ENCODE results near the gene SMYD3.

Gene SMYD3

DNA sequence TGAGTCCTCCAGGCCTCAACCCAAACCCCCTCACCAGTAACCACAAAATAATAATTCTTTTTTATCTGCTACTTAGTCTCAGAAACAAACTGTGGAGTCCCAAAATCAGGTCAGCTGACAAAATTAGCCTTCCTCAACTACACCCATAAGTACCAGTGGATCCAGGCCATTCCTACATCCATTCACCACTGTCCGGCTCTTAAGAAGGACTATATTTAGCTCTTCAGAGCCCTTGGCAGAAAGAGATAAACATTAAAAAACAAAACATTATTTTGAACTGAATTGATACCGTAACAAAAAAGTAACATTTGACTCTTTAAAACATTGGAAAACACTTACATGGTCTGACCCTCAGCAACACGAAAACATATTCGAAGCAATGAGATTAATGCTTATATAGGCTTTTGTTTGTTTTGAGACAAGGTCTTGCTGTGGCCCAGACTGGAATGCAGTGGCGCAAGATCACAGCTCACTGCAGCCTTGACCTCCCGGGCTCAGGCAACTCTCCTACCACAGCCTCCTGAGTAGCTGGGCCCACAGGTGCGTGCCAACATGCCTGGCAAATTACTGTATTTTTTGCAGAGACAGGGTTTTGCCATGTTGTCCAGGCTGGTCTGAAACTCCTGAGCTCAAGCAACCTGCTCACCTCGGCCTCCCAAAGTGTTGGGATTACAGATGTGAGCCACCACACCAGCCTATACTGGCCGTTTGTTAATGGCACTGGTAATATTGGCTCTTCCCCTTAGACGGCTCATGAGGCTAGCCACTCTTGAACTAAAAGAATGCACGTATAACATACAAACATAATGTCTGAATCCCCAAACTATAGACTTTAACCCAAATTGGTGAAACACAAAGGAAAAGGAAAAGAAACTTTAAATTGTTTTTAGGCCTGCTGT lies 330.7 kb downstream of the SMYD3 start:
- H3K27ac ChIP-seq (ENCODE audit: low read length): no peak overlapping the region
- H3F3A ChIP-seq (ENCODE audit: insufficient read depth, low read length): no peaks in the 10 kb centered on the region
- TF ChIP-seq EZH2 (optimal IDR thresholded peaks at IDR 0.05; ENCODE audit: low read depth, low read length) (no peak), EZH2phosphoT487 (IDR thresholded peaks at IDR 0.05; ENCODE audit: low read length) (no peak)
- TF ChIP-seq, protein P1, sequence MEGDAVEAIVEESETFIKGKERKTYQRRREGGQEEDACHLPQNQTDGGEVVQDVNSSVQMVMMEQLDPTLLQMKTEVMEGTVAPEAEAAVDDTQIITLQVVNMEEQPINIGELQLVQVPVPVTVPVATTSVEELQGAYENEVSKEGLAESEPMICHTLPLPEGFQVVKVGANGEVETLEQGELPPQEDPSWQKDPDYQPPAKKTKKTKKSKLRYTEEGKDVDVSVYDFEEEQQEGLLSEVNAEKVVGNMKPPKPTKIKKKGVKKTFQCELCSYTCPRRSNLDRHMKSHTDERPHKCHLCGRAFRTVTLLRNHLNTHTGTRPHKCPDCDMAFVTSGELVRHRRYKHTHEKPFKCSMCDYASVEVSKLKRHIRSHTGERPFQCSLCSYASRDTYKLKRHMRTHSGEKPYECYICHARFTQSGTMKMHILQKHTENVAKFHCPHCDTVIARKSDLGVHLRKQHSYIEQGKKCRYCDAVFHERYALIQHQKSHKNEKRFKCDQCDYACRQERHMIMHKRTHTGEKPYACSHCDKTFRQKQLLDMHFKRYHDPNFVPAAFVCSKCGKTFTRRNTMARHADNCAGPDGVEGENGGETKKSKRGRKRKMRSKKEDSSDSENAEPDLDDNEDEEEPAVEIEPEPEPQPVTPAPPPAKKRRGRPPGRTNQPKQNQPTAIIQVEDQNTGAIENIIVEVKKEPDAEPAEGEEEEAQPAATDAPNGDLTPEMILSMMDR (IDR thresholded peaks at IDR 0.05; ENCODE audit: low read length): no peak
- H3K9me2 ChIP-seq (replicated peaks; ENCODE audit: insufficient read depth, low read length): no peaks in the 10 kb centered on the region
- no peak overlapping the region for H2AFZ ChIP-seq (ENCODE audit: low read length)
- H3K36me3 ChIP-seq (replicated peaks; ENCODE audit: insufficient read depth, low read length): no peaks in the 10 kb centered on the region
- H3K4me3 ChIP-seq (ENCODE audit: low read length): no peak overlapping the region
- H4K20me1 ChIP-seq (ENCODE audit: insufficient read depth, low read length): no peaks in the 10 kb centered on the region
- no peaks in the 10 kb centered on the region for H3K9me3 ChIP-seq (replicated peaks; ENCODE audit: insufficient read depth, low read length)
- no peaks in the 10 kb centered on the region for H3K79me2 ChIP-seq (ENCODE audit: low read length)
- H3K4me1 ChIP-seq (ENCODE audit: low read length): no peaks in the 10 kb centered on the region
- no peak for DNase-seq
- H3K27me3 ChIP-seq (replicated peaks; ENCODE audit: insufficient read depth, low read length): no peaks in the 10 kb centered on the region
- H3K4me2 ChIP-seq (ENCODE audit: low read depth, low read length): no peak overlapping the region
- H3K9ac ChIP-seq (ENCODE audit: low read length): no peak overlapping the region

DNA sequence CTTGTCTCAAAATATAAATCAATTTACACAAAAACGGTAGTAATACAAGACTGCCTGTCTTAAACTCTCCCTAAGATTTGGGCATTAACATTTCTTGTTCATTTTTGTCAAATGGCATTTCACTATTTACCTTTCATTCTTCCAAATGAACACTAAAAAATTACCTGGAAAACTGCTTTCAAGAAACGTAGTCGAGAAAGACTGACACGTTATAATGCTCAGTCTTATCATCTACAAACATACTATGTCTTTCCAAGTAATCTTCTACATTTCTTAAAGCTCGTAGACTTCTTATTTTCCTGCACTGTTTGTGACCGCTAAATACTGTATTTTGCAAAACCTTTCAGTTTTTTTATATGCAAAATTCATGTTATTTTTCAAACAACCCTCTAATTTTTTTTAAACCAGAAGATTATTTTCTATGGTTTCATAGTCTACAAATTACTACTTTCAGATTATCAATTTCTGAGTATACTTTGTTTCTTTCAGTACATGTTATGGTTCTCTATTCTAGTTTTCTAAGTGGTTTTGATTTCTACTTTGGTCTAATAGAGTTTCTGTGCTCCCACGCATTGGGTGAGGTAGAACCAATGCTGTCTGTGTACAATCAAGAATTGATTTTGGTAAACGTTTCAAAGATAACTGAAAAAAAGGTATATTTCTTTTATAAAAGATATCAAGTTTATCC lies 336.4 kb downstream of the SMYD3 start:
- no peaks in the 10 kb centered on the region for H3K27me3 ChIP-seq (replicated peaks; ENCODE audit: insufficient read depth, low read length)
- H3K4me3 ChIP-seq (ENCODE audit: low read length): no peak overlapping the region
- H3K9me2 ChIP-seq (replicated peaks; ENCODE audit: insufficient read depth, low read length): no peaks in the 10 kb centered on the region
- no peaks in the 10 kb centered on the region for H3K9me3 ChIP-seq (replicated peaks; ENCODE audit: insufficient read depth, low read length)
- no peak overlapping the region for H3K4me2 ChIP-seq (ENCODE audit: low read depth, low read length)
- no peak for TF ChIP-seq EZH2 (optimal IDR thresholded peaks at IDR 0.05; ENCODE audit: low read depth, low read length)
- TF ChIP-seq EZH2phosphoT487 (IDR thresholded peaks at IDR 0.05; ENCODE audit: low read length): no peak
- TF ChIP-seq, protein P1 (IDR thresholded peaks at IDR 0.05; ENCODE audit: low read length): no peak
- no peaks in the 10 kb centered on the region for H4K20me1 ChIP-seq (ENCODE audit: insufficient read depth, low read length)
- H3K36me3 ChIP-seq (replicated peaks; ENCODE audit: insufficient read depth, low read length): no peaks in the 10 kb centered on the region
- no peak overlapping the region for H2AFZ ChIP-seq (ENCODE audit: low read length)
- no peaks in the 10 kb centered on the region for H3F3A ChIP-seq (ENCODE audit: insufficient read depth, low read length)
- no peaks in the 10 kb centered on the region for H3K4me1 ChIP-seq (ENCODE audit: low read length)
- no peak for DNase-seq
- H3K79me2 ChIP-seq (ENCODE audit: low read length): no peaks in the 10 kb centered on the region
- no peak overlapping the region for H3K9ac ChIP-seq (ENCODE audit: low read length)
- H3K27ac ChIP-seq (ENCODE audit: low read length): no peak overlapping the region

DNA sequence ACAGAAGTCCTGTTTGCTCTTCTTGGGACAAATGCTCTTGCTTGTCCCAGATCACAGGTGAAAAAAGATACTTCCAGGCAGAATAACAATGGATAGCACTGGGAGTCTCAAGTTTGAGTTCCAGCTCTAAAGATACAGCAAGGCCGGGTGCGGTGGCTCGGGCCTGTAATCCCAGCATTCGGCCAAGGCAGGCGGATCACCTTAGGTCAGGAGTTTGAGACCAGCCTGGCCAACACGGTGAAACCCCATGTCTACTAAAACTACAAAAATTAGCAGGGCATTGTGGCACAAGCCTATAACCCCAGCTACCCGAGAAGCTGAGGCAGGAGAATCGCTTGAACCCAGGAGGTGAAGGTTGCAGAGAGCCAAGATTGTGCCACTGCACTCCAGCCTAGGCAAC lies 337.6 kb downstream of the SMYD3 start:
- no peaks in the 10 kb centered on the region for H4K20me1 ChIP-seq (ENCODE audit: insufficient read depth, low read length)
- no peaks in the 10 kb centered on the region for H3K79me2 ChIP-seq (ENCODE audit: low read length)
- no peak overlapping the region for H3K9ac ChIP-seq (ENCODE audit: low read length)
- DNase-seq: no peak
- no peaks in the 10 kb centered on the region for H3K9me2 ChIP-seq (replicated peaks; ENCODE audit: insufficient read depth, low read length)
- no peak overlapping the region for H3K4me2 ChIP-seq (ENCODE audit: low read depth, low read length)
- H3F3A ChIP-seq (ENCODE audit: insufficient read depth, low read length): no peaks in the 10 kb centered on the region
- H3K4me3 ChIP-seq (ENCODE audit: low read length): no peak overlapping the region
- TF ChIP-seq EZH2phosphoT487 (IDR thresholded peaks at IDR 0.05; ENCODE audit: low read length): no peak
- TF ChIP-seq, protein P1 (IDR thresholded peaks at IDR 0.05; ENCODE audit: low read length): no peak
- TF ChIP-seq EZH2 (optimal IDR thresholded peaks at IDR 0.05; ENCODE audit: low read depth, low read length): no peak
- H3K4me1 ChIP-seq (ENCODE audit: low read length): no peaks in the 10 kb centered on the region
- no peak overlapping the region for H3K27ac ChIP-seq (ENCODE audit: low read length)
- H2AFZ ChIP-seq (ENCODE audit: low read length): no peak overlapping the region
- H3K27me3 ChIP-seq (replicated peaks; ENCODE audit: insufficient read depth, low read length): no peaks in the 10 kb centered on the region
- no peaks in the 10 kb centered on the region for H3K36me3 ChIP-seq (replicated peaks; ENCODE audit: insufficient read depth, low read length)
- no peaks in the 10 kb centered on the region for H3K9me3 ChIP-seq (replicated peaks; ENCODE audit: insufficient read depth, low read length)
